ENCODE results near the gene DNAH14. TPM values are rescaled to one million over a fixed set of nuclear protein-coding genes. Genes with fewer than 3 reads are reported as not detected.

Gene DNAH14
- total RNA-seq, 2 donors from 2014 or later = 16.9 to 33.3 TPM

- Histone ChIP-seq H3K27ac (peak overlapping the region in 2 of 4 donors; percentile 1 to 33), H3K4me3 (no peak overlapping the region), H3K9me3 (no peaks in the 10 kb centered on the region), H3K4me1 (peaks cover 47% of the 10 kb centered on the region), H3K27me3 (no peaks in the 10 kb centered on the region), H3K36me3 (replicated peaks in 1 of 2; ENCODE audit: insufficient read depth in 1 of 2, low read depth in 2 of 2) (peaks cover 3 to 8% of the 10 kb centered on the region in 2 donors)
- TF ChIP-seq POLR2A (IDR thresholded peaks at IDR 0.05) = no peak
- TF ChIP-seq CTCF (IDR thresholded peaks at IDR 0.05) = no peak
- ATAC-seq (no peak), DNase-seq (no peak)
- intact Hi-C loops (cut with DNase I) = no loop called here
- 49 to 53% methylated on average over 14 of the region's 14 CpGs for WGBS, 2 donors
These were observed 492.6 kb downstream of the DNAH14 start for GRCh38 chr1:225422031-225422605.

- 41 to 46% methylated on average over 7 of the region's 7 CpGs for WGBS, 2 donors
- H3K27me3 ChIP-seq = no peaks in the 10 kb centered on the region
- intact Hi-C loops (cut with DNase I) = no loop called here
- no peak overlapping the region for H3K27ac ChIP-seq
- H3K9me3 ChIP-seq = no peaks in the 10 kb centered on the region
- peaks cover 0 to 8% of the 10 kb centered on the region in 2 donors for H3K36me3 ChIP-seq (replicated peaks in 1 of 2; ENCODE audit: insufficient read depth in 1 of 2, low read depth in 2 of 2)
- TF ChIP-seq POLR2A (IDR thresholded peaks at IDR 0.05) = no peak
- TF ChIP-seq CTCF (IDR thresholded peaks at IDR 0.05) = no peak
- DNase-seq = no peak
- ATAC-seq = no peak
- H3K4me1 ChIP-seq = peaks cover 47% of the 10 kb centered on the region
- H3K4me3 ChIP-seq = no peak overlapping the region
These were observed 493.5 kb downstream of the DNAH14 start for GRCh38 chr1:225422795-225423517.

GRCh38 chr1:225423518-225423855, 494.0 kb downstream of the DNAH14 start:
- no peak overlapping the region for H3K27ac ChIP-seq
- peaks cover 0 to 6% of the 10 kb centered on the region in 2 donors for H3K36me3 ChIP-seq (replicated peaks in 1 of 2; ENCODE audit: insufficient read depth in 1 of 2, low read depth in 2 of 2)
- intact Hi-C loops (cut with DNase I) = no loop called here
- no peaks in the 10 kb centered on the region for H3K27me3 ChIP-seq
- no peak overlapping the region for H3K4me3 ChIP-seq
- TF ChIP-seq POLR2A (IDR thresholded peaks at IDR 0.05) = no peak
- TF ChIP-seq CTCF (IDR thresholded peaks at IDR 0.05) = no peak
- WGBS, 2 donors = 61 to 79% methylated on average over 2 of the region's 2 CpGs
- H3K4me1 ChIP-seq = peaks cover 47% of the 10 kb centered on the region
- ATAC-seq (no peak), DNase-seq (no peak)
- no peaks in the 10 kb centered on the region for H3K9me3 ChIP-seq

GRCh38 chr1:225424562-225425200, 495.2 kb downstream of the DNAH14 start:
- WGBS, 2 donors = 65 to 69% methylated on average over 2 to 6 of the region's 6 CpGs
- Histone ChIP-seq H3K27me3 (no peaks in the 10 kb centered on the region), H3K4me1 (peaks cover 47% of the 10 kb centered on the region), H3K4me3 (no peak overlapping the region), H3K9me3 (no peaks in the 10 kb centered on the region), H3K27ac (peak overlapping the region in 2 of 4 donors; percentile 4 to 23), H3K36me3 (replicated peaks in 1 of 2; ENCODE audit: insufficient read depth in 1 of 2, low read depth in 2 of 2) (no peaks in the 10 kb centered on the region)
- intact Hi-C loops (cut with DNase I) = no loop called here
- ATAC-seq = no peak
- no peak for DNase-seq
- TF ChIP-seq POLR2A (IDR thresholded peaks at IDR 0.05) (no peak), CTCF (IDR thresholded peaks at IDR 0.05) (no peak)

All from body of pancreas (tissue), 4 donors.